CD8-positive, alpha-beta memory T cell (primary cell): ENCODE results near the gene CASP8. TPM values are rescaled to one million over a fixed set of nuclear protein-coding genes. Genes with fewer than 3 reads are reported as not detected.

Source experiments
- CTCF ChIA-PET: fragments of 350-600 bp; sonication (Branson Sonifier 250); formaldehyde crosslinking; loops from one replicate; lab custom pipeline; 2021; ENCODE audit warnings: antibody characterized with exemption; lab: Charles Lee
- POLR2A ChIA-PET: fragments of 350-600 bp; sonication (Branson Sonifier 250); formaldehyde crosslinking; loops from one replicate; lab custom pipeline; 2021; ENCODE audit warnings: antibody characterized with exemption; lab: Charles Lee
- DNase-seq, 5 donors: peaks; one replicate each; pipeline versions ENCODE4 v3.0.0 to v3.0.0-alpha.2; 2020 to 2022; ENCODE audit warnings: mixed read lengths in 1 of 5
- H3K27ac ChIP-seq: one replicate; pipeline ENCODE4 v1.7.0; 2013; ENCODE audit warnings: low read depth, mild to moderate bottlenecking, low read length, moderate library complexity
- H3K27me3 ChIP-seq: 2 replicates; pipeline ENCODE4 v1.7.0; 2013; ENCODE audit warnings: low read length, mild to moderate bottlenecking; ENCODE audit not compliant: insufficient read depth, poor library complexity, severe bottlenecking
- H3K36me3 ChIP-seq: 2 replicates; pipeline ENCODE4 v1.7.0; 2013; ENCODE audit warnings: mild to moderate bottlenecking, low read length, moderate library complexity; ENCODE audit not compliant: insufficient read depth
- H3K4me1 ChIP-seq: 2 replicates; pipeline ENCODE4 v1.7.0; 2013; ENCODE audit warnings: mild to moderate bottlenecking, low read length, moderate library complexity; ENCODE audit not compliant: insufficient read depth
- H3K4me3 ChIP-seq: 2 replicates; pipeline ENCODE4 v1.7.0; 2013; ENCODE audit warnings: mild to moderate bottlenecking, low read length
- H3K9me3 ChIP-seq: 2 replicates; pipeline ENCODE4 v1.7.0; 2013; ENCODE audit warnings: mild to moderate bottlenecking, low read length
- H3K27ac Mint-ChIP-seq, 8 donors: one replicate each; pipeline ENCODE4 v1.8.0; 2020 to 2021; ENCODE audit warnings: mixed read lengths in 8 of 8, mild to moderate bottlenecking in 6 of 8, inconsistent platforms in 3 of 8, moderate library complexity in 3 of 8
- H3K27me3 Mint-ChIP-seq, 2 donors: one replicate each; pipeline ENCODE4 v1.8.0; 2020 to 2021; ENCODE audit warnings: mixed read lengths in 2 of 2, mild to moderate bottlenecking in 1 of 2, moderate library complexity in 1 of 2
- H3K36me3 Mint-ChIP-seq, 3 donors: one replicate each; pipeline ENCODE4 v1.8.0; 2020 to 2021; ENCODE audit warnings: mixed read lengths in 3 of 3, inconsistent platforms in 1 of 3, mild to moderate bottlenecking in 1 of 3
- H3K4me1 Mint-ChIP-seq, 3 donors: one replicate each; pipeline ENCODE4 v1.8.0; 2020 to 2021; ENCODE audit warnings: mixed read lengths in 3 of 3, inconsistent platforms in 1 of 3, mild to moderate bottlenecking in 1 of 3
- H3K4me3 Mint-ChIP-seq, 7 donors: one replicate each; pipeline ENCODE4 v1.8.0; 2020 to 2021; ENCODE audit warnings: mixed read lengths in 7 of 7, mild to moderate bottlenecking in 6 of 7, moderate library complexity in 4 of 7, inconsistent platforms in 2 of 7
- H3K9me3 Mint-ChIP-seq, 5 donors: one replicate each; pipeline ENCODE4 v1.8.0; 2020 to 2022; ENCODE audit warnings: mixed read lengths in 5 of 5, mild to moderate bottlenecking in 3 of 5, moderate library complexity in 2 of 5, inconsistent platforms in 1 of 5
- polyA plus RNA-seq: library from polyadenylated mRNA; unstranded; fragments of 300-500 nt; fragmentation: Illumina TruSeq; gene quantifications from one replicate; pipeline ENCODE4 v1.2.3, GENCODE V29; 2021
- total RNA-seq, 2 experiments: library from RNA; stranded (reverse); gene quantifications; one replicate each; pipeline ENCODE4 v1.2.3, GENCODE V29; 2021

CASP8 gene
- total and polyA plus RNA-seq, 3 experiments from 2014 or later, result 48.1 to 108 (median 55.5) TPM

DNA sequence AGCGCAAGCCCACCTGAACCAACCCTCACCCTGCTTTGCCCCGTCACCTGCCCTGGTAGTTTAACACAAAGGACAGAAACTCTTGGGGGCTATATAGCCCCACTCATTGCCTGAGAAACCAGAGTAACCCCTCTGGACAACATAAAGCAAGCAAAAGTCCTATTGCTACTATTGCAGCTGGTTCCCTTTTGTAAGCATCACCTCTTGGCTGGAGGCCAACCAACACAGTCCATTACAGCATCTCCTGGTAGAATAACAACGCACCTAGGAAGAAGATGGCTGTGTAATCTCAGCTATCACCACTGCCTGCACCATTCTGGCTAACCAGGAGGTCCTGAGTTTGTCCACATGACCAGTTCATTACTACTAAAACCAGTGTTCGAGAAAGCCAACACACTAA lies 60.4 kb downstream of the CASP8 start:
- no peak overlapping the region for H3K27ac ChIP-seq
- Mint-ChIP-seq H3K9me3 (peaks cover 44 to 74% (median 60%) of the 10 kb centered on the region in 5 donors), H3K36me3 (peaks cover 34 to 77% (median 55%) of the 10 kb centered on the region in 3 donors), H3K27ac (no peak overlapping the region), H3K27me3 (no peaks in the 10 kb centered on the region), H3K4me1 (no peaks in the 10 kb centered on the region), H3K4me3 (no peak overlapping the region)
- ChIA-PET POLR2A (no interaction called here), CTCF (no interaction called here)
- no peak for DNase-seq
- H3K27me3 ChIP-seq, result no peaks in the 10 kb centered on the region
- peaks cover 7% of the 10 kb centered on the region for H3K9me3 ChIP-seq
- H3K4me1 ChIP-seq, result no peaks in the 10 kb centered on the region
- no peak overlapping the region for H3K4me3 ChIP-seq
- H3K36me3 ChIP-seq, result no peaks in the 10 kb centered on the region

DNA sequence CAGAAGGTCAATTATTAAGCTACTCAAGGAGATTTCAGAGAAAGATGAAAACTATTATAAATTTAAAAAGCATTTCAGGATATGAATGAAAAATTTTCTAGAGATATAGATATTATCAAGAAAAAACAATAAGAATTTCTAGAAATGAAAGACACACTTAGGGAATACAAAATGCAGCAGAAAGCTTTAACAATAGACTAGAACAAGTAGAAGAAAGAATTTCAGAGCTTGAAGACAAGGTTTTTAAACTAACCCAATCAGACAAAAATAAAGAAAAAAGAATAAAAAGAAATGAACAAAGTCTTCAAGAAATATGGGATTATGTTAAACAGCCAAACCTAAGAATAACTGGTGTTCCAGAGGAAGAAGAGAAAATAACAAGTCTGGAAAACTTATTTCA lies 62.4 kb downstream of the CASP8 start:
- no peak for DNase-seq
- Histone ChIP-seq H3K4me1 (no peaks in the 10 kb centered on the region), H3K27me3 (no peaks in the 10 kb centered on the region), H3K27ac (no peak overlapping the region), H3K9me3 (peaks cover 7% of the 10 kb centered on the region), H3K36me3 (no peaks in the 10 kb centered on the region), H3K4me3 (no peak overlapping the region)
- H3K36me3 Mint-ChIP-seq, result peaks cover 36 to 69% (median 53%) of the 10 kb centered on the region in 3 donors
- POLR2A ChIA-PET, result no interaction called here
- H3K4me3 Mint-ChIP-seq, result no peak overlapping the region
- CTCF ChIA-PET, result interaction anchor here (1.0 to 2.3 kb wide), 2 partner anchors 41 to 89 kb away, joined by 3 to 5 read pairs; no protein-coding TSS in a partner anchor
- peaks cover 37 to 65% (median 59%) of the 10 kb centered on the region in 5 donors for H3K9me3 Mint-ChIP-seq
- H3K4me1 Mint-ChIP-seq, result no peaks in the 10 kb centered on the region
- no peaks in the 10 kb centered on the region for H3K27me3 Mint-ChIP-seq
- no peak overlapping the region for H3K27ac Mint-ChIP-seq

DNA sequence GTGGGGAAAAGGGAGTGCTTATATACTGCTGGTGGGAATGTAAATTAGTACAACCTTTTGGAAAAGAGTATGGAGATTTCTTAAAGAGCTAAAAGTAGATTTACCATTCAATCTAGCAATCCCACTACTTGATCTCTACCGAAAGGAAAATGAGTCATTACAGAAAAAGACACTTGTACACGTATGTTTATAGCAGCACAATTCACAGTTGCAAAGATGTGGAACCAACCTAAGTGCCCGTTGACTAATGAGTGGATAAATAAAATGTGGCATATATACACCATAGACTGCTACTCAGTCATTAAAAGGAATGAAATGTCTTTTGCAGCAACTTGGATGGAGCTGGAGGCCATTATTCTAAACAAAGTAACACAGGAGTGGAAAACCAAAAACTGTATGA lies 67.3 kb downstream of the CASP8 start:
- H3K4me3 ChIP-seq, result no peak overlapping the region
- H3K4me1 ChIP-seq, result no peaks in the 10 kb centered on the region
- DNase-seq, result no peak
- H3K36me3 ChIP-seq, result no peaks in the 10 kb centered on the region
- Mint-ChIP-seq H3K4me3 (no peak overlapping the region), H3K9me3 (peaks cover 17 to 39% (median 32%) of the 10 kb centered on the region in 5 donors), H3K27me3 (no peaks in the 10 kb centered on the region), H3K4me1 (peaks cover 6 to 17% (median 9%) of the 10 kb centered on the region in 3 donors), H3K36me3 (peaks cover 22 to 56% (median 24%) of the 10 kb centered on the region in 3 donors), H3K27ac (no peak overlapping the region)
- POLR2A ChIA-PET, result no interaction called here
- H3K9me3 ChIP-seq, result peaks cover 7% of the 10 kb centered on the region
- CTCF ChIA-PET, result no interaction called here
- H3K27me3 ChIP-seq, result no peaks in the 10 kb centered on the region
- no peak overlapping the region for H3K27ac ChIP-seq

DNA sequence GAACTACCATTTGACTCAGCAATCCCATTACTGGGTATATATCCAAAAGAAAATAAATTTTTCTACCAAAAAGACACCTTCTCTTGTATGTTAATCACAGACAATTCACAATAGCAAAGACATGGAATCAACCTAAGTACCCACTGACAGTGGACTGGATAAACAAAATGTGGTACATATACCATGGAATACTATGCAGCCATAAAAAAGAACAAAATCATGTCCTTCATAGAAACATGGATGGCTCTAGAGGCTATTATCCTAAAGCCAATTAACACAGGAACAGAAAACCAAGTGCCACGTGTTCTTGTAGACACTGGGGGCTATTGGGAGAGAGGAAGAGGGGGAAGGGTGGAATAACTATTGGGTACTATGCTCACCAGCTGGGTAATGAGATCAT lies 69.1 kb downstream of the CASP8 start:
- no peak overlapping the region for H3K4me3 Mint-ChIP-seq
- Histone ChIP-seq H3K9me3 (no peaks in the 10 kb centered on the region), H3K27me3 (no peaks in the 10 kb centered on the region), H3K4me1 (no peaks in the 10 kb centered on the region), H3K4me3 (no peak overlapping the region), H3K36me3 (no peaks in the 10 kb centered on the region), H3K27ac (no peak overlapping the region)
- peaks cover 4 to 30% (median 21%) of the 10 kb centered on the region in 5 donors for H3K9me3 Mint-ChIP-seq
- H3K27ac Mint-ChIP-seq, result no peak overlapping the region
- H3K36me3 Mint-ChIP-seq, result peaks cover 10 to 45% (median 16%) of the 10 kb centered on the region in 3 donors
- CTCF ChIA-PET, result no interaction called here
- POLR2A ChIA-PET, result no interaction called here
- H3K4me1 Mint-ChIP-seq, result peaks cover 6 to 17% (median 9%) of the 10 kb centered on the region in 3 donors
- H3K27me3 Mint-ChIP-seq, result no peaks in the 10 kb centered on the region
- DNase-seq, result no peak

Other genes starting within 250 kb of the CASP8 start
- gene HYCC2, start 188.9 kb upstream of the CASP8 start, total RNA-seq, result 10 to 100 TPM; 25.5 to 27.7 TPM
- 32.9 TPM for gene HYCC2, start 188.9 kb upstream of the CASP8 start, polyA plus RNA-seq
- gene NDUFB3, start 188.5 kb upstream of the CASP8 start, total RNA-seq, result 100 to 1,000 TPM; 129 to 145 TPM
- gene NDUFB3, start 188.5 kb upstream of the CASP8 start, polyA plus RNA-seq, result 269 TPM
- 100 to 1,000 TPM; 291 to 303 TPM for gene CFLAR, start 144.4 kb upstream of the CASP8 start, total RNA-seq
- 172 TPM for gene CFLAR, start 144.4 kb upstream of the CASP8 start, polyA plus RNA-seq
- gene CASP10, start 77.4 kb upstream of the CASP8 start, total RNA-seq, result 1 to 10 TPM; 6.7 to 7.3 TPM
- 8.1 TPM for gene CASP10, start 77.4 kb upstream of the CASP8 start, polyA plus RNA-seq
- gene FLACC1, start 96.8 kb downstream of the CASP8 start, total RNA-seq, result 1 to 10 TPM; 1.8 to 2.5 TPM
- gene FLACC1, start 96.8 kb downstream of the CASP8 start, polyA plus RNA-seq, result 0.97 TPM
- 10 to 100 TPM; 24.9 to 26.0 TPM for gene TRAK2, start 190.9 kb downstream of the CASP8 start, total RNA-seq
- gene TRAK2, start 190.9 kb downstream of the CASP8 start, polyA plus RNA-seq, result 40.1 TPM
- gene STRADB, start 191.2 kb downstream of the CASP8 start, total RNA-seq, result 10 to 100 TPM; 22.3 to 27.7 TPM
- 35.3 TPM for gene STRADB, start 191.2 kb downstream of the CASP8 start, polyA plus RNA-seq